ENCODE results near the gene CYP27B1.

DNA sequence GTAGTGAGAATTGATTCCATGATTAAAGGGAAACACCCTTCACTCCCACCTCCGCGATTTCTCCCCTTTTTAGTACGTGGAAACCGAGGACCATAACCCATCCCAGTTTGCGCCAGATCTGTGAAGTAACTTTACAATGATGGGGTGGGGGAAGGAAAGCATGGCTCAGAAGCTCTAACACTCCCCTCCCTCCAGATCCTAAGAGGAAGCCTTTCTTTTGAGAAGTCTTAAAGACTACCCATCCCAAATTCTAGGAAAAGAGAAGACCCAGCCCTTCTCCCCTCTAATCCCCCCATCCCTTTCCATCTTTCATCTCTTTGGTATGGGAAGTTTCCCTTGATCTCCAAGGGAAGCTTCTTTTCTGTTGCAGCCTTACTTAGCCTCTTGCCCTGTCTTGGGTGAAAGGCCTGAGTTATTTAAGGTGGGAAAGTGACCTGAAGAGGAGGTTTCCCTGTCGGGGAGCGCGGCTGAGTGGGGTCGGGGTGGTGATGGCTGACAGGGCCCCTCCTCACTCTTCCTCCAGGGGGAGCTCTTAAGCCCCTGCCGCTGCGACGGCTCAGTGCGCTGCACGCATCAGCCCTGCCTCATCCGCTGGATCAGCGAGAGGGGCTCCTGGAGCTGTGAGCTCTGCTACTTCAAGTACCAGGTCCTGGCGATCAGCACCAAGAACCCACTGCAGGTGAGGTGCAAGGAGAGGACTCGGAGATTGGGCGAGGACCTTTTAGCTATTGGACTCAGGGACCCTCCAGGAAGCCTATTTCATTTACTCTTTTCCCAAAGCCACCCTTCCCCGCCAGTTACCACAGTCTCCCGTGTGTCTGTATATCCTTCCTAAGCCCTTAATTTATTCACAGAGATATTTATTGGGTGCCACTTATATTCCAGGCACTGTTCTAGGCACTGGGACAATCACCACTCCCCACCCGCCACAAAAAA, 10.2 kb downstream of the CYP27B1 start:
- TF ChIP-seq CTCF (conservative IDR thresholded peaks at IDR 0.05; ENCODE audit: low read depth in 2 of 2) (peak; percentile 83 to 92), EZH2 (IDR thresholded peaks at IDR 0.05; ENCODE audit: low read depth, unreplicated experiment) (peak; percentile 86), EZH2phosphoT487 (IDR thresholded peaks at IDR 0.05; ENCODE audit: unreplicated experiment) (peak; percentile 51), ZNF331 (CRISPR knock-in tag; IDR thresholded peaks at IDR 0.05; ENCODE audit: low read depth) (no peak), POLR2AphosphoS5 (IDR thresholded peaks at IDR 0.05; ENCODE audit: low read depth) (no peak), STAT1 (IDR thresholded peaks at IDR 0.05; ENCODE audit: unreplicated experiment) (no peak), JUNB (IDR thresholded peaks at IDR 0.05; ENCODE audit: unreplicated experiment) (no peak)
